ENCODE measurements around the gene CTSE. TPM values are rescaled to one million over a fixed set of nuclear protein-coding genes. Genes with fewer than 3 reads are reported as not detected.

CTSE gene
- total and polyA plus RNA-seq, 9 of the 15 experiments (the other 6 are each of a cell fraction or from before 2014, with no cell fraction given), result 0.04 to 0.18 (median 0.09) TPM; not detected in 4

- TF ChIP-seq RERE (CRISPR knock-in tag; IDR thresholded peaks at IDR 0.05; ENCODE audit: borderline replicate concordance) (no peak), MTA2 (IDR thresholded peaks at IDR 0.05; ENCODE audit: low read depth) (peak; percentile 82), POLR3A (IDR thresholded peaks at IDR 0.05; ENCODE audit: borderline replicate concordance, extremely low read depth, insufficient read depth, insufficient read length) (no peak), KLF16 (IDR thresholded peaks at IDR 0.05) (peak; percentile 96), RNF2 (IDR thresholded peaks at IDR 0.05) (0 out of 2 replicates have a peak, but pooled peaks have one; percentile 29), ZNF277 (CRISPR knock-in tag; IDR thresholded peaks at IDR 0.05; ENCODE audit: borderline replicate concordance) (no peak), ZNF699 (CRISPR knock-in tag; IDR thresholded peaks at IDR 0.05; ENCODE audit: insufficient replicate concordance) (no peak), STAG1 (CRISPR knock-in tag; IDR thresholded peaks at IDR 0.05; ENCODE audit: borderline replicate concordance) (no peak), LARP7 (IDR thresholded peaks at IDR 0.05) (no peak), SIN3A (IDR thresholded peaks at IDR 0.05; ENCODE audit: borderline replicate concordance in 2 of 2, control insufficient read depth in 1 of 2, low read depth in 2 of 2, low read length in 2 of 2) (no peak), TARDBP (IDR thresholded peaks at IDR 0.05) (no peak), PTBP1 (IDR thresholded peaks at IDR 0.05; ENCODE audit: low read depth, low read length) (no peak), THAP7 (CRISPR knock-in tag; IDR thresholded peaks at IDR 0.05) (no peak), SRSF7 (optimal IDR thresholded peaks at IDR 0.05; ENCODE audit: low read depth, low read length) (no peak), CTCF (IDR thresholded peaks at IDR 0.05 in 2 of 3, conservative IDR thresholded peaks at IDR 0.05 in 1 of 3; ENCODE audit: insufficient read depth in 2 of 3, low read depth in 1 of 3, low read length in 3 of 3) (no peak), CHD1 (IDR thresholded peaks at IDR 0.05; ENCODE audit: low read length) (no peak), USF2 (CRISPR knock-in tag; IDR thresholded peaks at IDR 0.05) (peak; percentile 50), RBFOX2 (IDR thresholded peaks at IDR 0.05; ENCODE audit: low read depth, low read length) (no peak)
Observed at GRCh38 chr1:206066479-206067171, 42.9 kb upstream of the CTSE start (continued).
